Choroid plexus epithelial cell (primary cell): ENCODE measurements around the gene XPO5.

Source experiments
- DNase-seq: peaks from one replicate; pipeline ENCODE4 v3.0.0-alpha.2; 2010; ENCODE audit warnings: low read depth
- H3K4me3 ChIP-seq: 2 replicates; pipeline ENCODE4 v1.5.1; 2011; ENCODE audit warnings: low read depth, mild to moderate bottlenecking, control low read depth, low read length, moderate library complexity
- TF ChIP-seq, protein P1 (sequence below): conservative IDR thresholded peaks from 2 replicates; pipeline ENCODE4 v1.5.1; 2011; ENCODE audit warnings: low read depth, mild to moderate bottlenecking, control low read depth, inconsistent platforms, low read length, moderate library complexity

XPO5 gene

GRCh38 chr6:43516697-43517504 lies 58.9 kb downstream of the XPO5 start, which contains the start of the genes POLR1C and YIPF3:
TSS of gene POLR1C (plus strand) at chr6:43517089. CDS start at chr6:43517110, 21 bp downstream.
TSS of gene YIPF3 (minus strand) at chr6:43516926. CDS start at chr6:43516807, 119 bp downstream.
- peak within 1 kb of the TSS; percentile 98 for H3K4me3 ChIP-seq
- peak; percentile 99 for DNase-seq
- TF ChIP-seq, protein P1, sequence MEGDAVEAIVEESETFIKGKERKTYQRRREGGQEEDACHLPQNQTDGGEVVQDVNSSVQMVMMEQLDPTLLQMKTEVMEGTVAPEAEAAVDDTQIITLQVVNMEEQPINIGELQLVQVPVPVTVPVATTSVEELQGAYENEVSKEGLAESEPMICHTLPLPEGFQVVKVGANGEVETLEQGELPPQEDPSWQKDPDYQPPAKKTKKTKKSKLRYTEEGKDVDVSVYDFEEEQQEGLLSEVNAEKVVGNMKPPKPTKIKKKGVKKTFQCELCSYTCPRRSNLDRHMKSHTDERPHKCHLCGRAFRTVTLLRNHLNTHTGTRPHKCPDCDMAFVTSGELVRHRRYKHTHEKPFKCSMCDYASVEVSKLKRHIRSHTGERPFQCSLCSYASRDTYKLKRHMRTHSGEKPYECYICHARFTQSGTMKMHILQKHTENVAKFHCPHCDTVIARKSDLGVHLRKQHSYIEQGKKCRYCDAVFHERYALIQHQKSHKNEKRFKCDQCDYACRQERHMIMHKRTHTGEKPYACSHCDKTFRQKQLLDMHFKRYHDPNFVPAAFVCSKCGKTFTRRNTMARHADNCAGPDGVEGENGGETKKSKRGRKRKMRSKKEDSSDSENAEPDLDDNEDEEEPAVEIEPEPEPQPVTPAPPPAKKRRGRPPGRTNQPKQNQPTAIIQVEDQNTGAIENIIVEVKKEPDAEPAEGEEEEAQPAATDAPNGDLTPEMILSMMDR = no peak

- no peak for DNase-seq
- TF ChIP-seq, protein P1 = no peak
- peak overlapping the region; percentile 98 for H3K4me3 ChIP-seq
Measured at GRCh38 chr6:43516367-43516696, 59.5 kb downstream of the XPO5 start.

DNA sequence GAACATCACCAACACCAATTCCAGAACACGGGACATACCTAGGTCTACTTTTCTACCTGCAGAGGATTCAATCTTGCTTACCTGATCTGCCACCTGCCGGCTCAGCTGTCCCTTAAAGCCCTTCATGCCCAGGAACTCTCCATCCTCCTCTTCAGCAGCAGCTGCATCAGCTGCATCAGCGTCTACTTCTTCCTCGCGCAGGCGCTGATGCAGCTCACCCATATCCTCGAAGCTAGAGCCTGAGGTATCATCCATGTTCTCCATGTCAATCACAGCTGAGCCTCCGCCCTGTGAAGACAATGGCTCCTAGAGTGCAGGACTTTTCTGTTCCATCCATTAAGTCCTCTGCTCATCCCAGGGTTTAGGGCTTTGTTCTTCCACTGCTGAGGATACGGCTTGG lies 60.0 kb downstream of the XPO5 start:
- TF ChIP-seq, protein P1 = no peak
- peak overlapping the region; percentile 98 for H3K4me3 ChIP-seq
- no peak for DNase-seq

DNA sequence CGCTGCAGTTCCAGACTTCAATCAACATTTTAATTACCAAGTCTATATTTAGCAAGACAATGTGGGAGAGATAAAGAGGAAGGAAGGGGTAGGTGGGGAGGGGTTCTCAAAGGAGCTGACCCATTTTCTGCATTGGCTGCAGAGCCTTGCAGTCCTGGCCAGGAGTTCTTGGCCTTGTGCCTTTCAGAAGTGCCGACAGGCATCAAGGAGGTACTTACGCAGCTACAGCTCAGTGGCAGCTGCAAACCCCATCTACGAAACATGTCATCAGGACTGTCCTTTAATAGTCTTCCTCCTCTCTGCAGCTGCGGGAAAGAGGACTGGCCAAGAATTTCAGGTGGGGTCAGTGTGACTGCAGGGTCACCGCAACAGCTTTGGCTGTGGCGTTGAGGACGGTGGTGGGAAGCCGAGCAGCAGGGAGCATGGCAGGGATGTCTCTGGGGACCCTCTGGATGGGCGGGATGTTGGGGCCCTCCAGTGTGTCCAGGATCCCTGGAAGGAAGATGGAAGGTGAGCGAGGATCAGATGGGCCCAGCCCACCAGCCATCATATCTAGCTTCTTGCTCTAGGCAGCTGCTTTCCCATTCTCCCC lies 63.9 kb downstream of the XPO5 start:
- DNase-seq = no peak
- TF ChIP-seq, protein P1 = no peak
- no peak overlapping the region for H3K4me3 ChIP-seq

DNA sequence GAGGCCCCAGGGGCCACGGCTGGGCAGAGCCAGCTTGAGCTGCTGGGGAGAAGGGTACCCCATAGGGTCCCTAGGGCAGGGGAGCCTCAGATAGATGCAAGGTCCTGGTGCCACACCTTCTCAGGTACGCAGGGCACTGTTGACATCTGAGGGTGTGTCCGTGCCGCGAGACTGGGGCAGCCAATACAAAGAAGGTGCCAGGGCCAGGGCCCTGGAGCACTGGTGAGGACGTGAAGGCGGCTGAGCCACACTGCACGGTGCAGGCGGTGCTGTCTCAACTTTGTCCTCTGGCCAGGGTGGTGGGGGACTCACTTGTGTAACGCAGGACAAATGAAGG lies 65.0 kb downstream of the XPO5 start:
- TF ChIP-seq, protein P1 = no peak
- H3K4me3 ChIP-seq = no peak overlapping the region

GRCh38 chr6:43509984-43510826 lies 65.6 kb downstream of the XPO5 start, which contains the start of gene LRRC73:
TSS of gene LRRC73 (minus strand) at chr6:43510346. CDS start at chr6:43509785, 561 bp downstream.
- peak within 1 kb of the TSS; percentile 66 for H3K4me3 ChIP-seq
- peak; percentile 78 for DNase-seq
- TF ChIP-seq, protein P1 = no peak

More for the DNA sequence above, 65.0 kb downstream of the XPO5 start:
- DNase-seq = no peak
